Epithelial cell of proximal tubule (primary cell): ENCODE results near the gene IFT52. TPM values are rescaled to one million over a fixed set of nuclear protein-coding genes. Genes with fewer than 3 reads are reported as not detected.
A peak's percentile ranks its signal among the peaks of the same experiment; 100 is the strongest.

ENCODE experiments used
- DNase-seq: peaks from one replicate; pipeline ENCODE4 v3.0.0-alpha.2; 2011; ENCODE audit warnings: low read depth
- H3K4me3 ChIP-seq: 2 replicates; pipeline ENCODE4 v1.5.1; 2011; ENCODE audit warnings: low read depth, mild to moderate bottlenecking, low read length
- total RNA-seq: library from RNA; depleted of rRNA; stranded (reverse); fragments of >200 nt; gene quantifications from 2 replicates; pipeline ENCODE4 v1.2.3, GENCODE V29; 2015
- TF ChIP-seq, protein P1 (sequence below): conservative IDR thresholded peaks from 2 replicates; pipeline ENCODE4 v1.5.1; 2012; ENCODE audit warnings: low read depth, mild to moderate bottlenecking, low read length

The IFT52 gene
- total RNA-seq, 1 donor from 2014 or later, result 21.2 TPM

DNA sequence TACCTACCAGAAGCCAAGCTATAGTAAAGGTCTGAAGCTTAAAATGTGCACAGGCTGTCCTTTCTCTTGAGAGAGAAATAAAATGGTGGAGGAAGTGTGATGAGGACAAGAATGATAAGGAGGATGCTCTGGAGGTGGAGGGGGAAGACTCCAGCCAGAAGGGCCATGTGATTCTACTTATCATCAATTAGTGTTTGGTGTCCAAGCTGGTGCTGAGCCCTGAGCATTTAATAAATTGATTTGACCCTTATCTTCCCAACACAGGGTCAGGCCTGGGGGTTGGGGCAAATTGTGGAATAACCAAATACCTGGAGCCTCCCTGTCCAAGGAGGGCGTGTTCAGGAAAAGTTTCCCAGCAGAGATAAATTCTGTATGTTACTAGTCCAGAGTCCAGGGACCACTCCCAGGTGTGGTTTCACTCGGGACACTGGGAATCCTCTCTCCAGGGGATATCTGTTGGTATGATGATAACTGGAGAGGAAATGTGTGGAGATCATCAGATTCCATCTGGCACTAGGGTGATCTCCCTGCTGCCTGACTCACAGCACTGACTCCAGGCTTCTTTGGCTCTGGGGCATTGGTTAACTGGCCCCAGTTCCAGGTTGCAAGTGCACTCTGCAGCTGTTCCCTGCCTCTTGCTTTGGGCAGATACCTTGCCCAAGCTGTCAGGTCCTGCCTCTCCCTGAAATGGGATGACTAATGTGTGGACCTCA, 72.4 kb downstream of the IFT52 start:
- H3K4me3 ChIP-seq, result no peak overlapping the region
- TF ChIP-seq, protein P1, sequence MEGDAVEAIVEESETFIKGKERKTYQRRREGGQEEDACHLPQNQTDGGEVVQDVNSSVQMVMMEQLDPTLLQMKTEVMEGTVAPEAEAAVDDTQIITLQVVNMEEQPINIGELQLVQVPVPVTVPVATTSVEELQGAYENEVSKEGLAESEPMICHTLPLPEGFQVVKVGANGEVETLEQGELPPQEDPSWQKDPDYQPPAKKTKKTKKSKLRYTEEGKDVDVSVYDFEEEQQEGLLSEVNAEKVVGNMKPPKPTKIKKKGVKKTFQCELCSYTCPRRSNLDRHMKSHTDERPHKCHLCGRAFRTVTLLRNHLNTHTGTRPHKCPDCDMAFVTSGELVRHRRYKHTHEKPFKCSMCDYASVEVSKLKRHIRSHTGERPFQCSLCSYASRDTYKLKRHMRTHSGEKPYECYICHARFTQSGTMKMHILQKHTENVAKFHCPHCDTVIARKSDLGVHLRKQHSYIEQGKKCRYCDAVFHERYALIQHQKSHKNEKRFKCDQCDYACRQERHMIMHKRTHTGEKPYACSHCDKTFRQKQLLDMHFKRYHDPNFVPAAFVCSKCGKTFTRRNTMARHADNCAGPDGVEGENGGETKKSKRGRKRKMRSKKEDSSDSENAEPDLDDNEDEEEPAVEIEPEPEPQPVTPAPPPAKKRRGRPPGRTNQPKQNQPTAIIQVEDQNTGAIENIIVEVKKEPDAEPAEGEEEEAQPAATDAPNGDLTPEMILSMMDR, result no peak
- no peak for DNase-seq

DNA sequence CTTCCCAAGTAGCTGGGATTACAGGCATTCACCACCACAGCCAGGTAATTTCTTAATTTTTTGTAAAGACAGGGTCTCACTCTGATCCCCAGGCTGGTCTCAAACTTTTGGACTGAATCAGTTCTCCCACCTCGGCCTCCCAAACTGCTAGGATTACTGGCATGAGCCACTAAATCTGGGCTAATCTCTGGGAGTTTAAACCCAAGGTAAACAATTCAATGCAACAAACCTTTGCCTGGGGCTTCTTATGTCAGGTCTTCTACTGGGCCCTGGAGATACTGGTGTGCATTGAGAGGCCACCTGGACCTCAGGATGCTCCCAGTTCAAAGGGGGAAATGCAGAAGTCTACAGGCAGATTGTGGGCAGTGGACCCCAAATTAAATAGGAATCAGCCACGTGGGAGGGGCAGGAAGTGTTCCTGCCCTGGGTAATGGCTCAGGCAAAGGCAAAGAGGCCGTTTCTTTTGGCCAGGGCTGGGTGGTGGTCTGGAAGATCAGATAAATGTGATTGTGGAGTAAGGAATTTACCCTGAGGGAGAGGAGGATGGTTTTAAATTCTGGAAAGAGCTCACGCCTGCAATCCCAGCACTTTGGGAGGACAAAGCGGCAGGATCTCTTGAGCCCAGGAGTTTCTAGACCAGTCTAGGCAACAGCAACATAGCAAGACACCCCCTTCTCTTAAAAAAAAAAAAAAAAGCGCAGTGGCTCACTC, 74.9 kb downstream of the IFT52 start:
- no peak overlapping the region for H3K4me3 ChIP-seq
- DNase-seq, result no peak
- TF ChIP-seq, protein P1, result no peak

DNA sequence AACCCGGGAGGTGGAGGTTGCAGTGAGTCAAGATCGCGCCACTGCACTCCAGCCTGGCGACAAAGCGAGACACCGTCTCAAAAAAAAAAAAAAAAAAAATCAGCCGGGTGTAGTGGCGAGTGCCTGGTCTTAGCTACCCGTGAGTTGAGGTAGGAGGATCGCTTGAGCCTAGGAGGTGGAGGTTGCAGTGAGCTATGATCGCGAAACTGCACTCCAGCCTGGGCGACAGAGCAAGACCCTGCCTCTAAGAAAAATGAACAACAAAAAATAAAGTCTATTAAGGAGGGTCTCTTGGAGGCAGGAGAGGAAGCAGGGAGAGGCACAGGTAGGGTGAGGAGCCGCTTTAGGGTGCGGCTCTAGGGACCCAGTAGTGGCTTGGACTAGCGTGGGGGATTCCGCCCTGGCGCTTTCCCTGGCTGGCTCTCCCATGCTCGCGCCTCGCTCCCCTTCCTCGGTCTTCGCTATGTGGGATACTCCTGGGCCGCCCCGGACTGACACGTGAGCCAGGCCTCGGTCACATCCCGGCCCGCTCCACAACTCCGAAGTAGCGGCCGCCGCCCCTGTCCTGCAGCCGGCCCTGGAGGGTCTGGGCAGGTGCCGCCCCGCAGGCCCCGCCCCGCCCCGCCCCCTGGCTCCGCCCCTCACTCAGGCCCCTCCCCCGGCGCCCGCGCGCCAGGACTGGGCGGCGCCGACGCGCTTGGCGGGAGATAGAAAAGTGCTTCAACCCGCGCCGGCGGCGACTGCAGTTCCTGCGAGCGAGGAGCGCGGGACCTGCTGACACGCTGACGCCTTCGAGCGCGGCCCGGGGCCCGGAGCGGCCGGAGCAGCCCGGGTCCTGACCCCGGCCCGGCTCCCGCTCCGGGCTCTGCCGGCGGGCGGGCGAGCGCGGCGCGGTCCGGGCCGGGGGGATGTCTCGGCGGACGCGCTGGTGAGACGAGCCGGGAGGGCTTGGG, 75.9 kb downstream of the IFT52 start, which contains the start of gene MYBL2:
MYBL2 (plus strand) TSS at position 739 of the 953 bp plus-strand sequence; CDS start at position 909, 170 bp downstream.
- TF ChIP-seq, protein P1, result no peak

DNA sequence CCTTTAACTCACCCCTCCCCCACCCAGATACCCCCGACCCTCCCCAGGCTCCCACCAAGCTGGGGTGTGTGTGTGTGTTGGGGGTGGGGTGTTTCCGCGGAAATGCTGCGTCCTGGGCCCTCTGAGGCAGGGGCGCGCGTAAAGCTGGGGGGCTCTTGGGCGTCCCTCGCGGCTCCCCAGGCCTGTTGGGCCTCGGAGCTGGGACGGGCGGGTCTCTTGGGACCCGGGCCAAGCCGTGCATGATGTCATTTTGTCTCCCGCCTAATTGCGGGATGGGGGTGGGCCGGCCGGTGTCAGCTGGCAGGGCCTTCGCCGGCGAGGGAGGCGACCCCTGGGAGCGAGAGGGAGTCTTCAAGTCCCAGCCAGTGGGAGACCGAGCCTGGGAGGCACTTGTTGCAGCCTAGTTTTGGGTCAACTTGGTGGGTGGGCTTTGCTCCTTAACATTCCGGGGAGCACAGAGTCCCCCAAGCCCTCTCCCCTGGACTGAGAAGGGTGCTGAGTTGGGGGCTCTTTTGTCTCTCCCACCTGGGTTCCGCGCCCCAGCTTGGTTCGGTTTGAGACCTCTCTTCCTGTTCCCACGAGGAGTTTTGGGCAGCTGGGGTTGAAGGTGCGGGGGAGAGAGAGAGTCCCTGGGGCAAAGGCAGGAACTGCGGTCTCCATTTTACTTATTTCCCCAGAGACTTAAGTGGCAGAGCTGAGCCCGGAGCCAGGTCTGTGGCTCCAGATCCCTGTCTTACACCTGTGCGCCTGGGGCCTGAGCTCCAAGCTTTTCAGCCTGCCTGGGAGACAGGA, 76.8 kb downstream of the IFT52 start:
- TF ChIP-seq, protein P1, result no peak
- H3K4me3 ChIP-seq, result peak overlapping the region; percentile 64
- no peak for DNase-seq

More for the DNA sequence above, 75.9 kb downstream of the IFT52 start, which contains the start of gene MYBL2:
- H3K4me3 ChIP-seq, result peak within 1 kb of the TSS; percentile 64
- no peak for DNase-seq

DNA sequence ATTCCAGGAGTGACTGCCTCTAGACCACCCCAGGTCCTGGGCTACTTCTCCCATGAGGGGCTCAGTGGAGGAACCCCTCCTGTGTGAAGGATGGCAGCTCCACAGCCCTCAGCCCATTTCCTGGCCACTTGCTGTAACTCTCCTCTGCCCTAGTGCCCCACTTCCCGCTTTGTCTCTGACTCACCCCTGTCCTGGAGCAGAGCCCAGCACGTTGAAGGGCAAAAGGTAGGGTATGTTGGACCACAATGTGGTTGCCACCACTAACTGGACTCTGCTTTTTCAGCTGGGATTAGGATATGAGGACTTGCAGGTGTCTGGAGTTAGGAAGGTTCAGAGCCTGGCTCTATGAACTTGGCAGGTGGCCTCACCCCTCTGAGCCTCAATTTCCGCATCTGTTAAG, 78.6 kb downstream of the IFT52 start:
- no peak for DNase-seq
- TF ChIP-seq, protein P1, result no peak
- H3K4me3 ChIP-seq, result no peak overlapping the region

DNA sequence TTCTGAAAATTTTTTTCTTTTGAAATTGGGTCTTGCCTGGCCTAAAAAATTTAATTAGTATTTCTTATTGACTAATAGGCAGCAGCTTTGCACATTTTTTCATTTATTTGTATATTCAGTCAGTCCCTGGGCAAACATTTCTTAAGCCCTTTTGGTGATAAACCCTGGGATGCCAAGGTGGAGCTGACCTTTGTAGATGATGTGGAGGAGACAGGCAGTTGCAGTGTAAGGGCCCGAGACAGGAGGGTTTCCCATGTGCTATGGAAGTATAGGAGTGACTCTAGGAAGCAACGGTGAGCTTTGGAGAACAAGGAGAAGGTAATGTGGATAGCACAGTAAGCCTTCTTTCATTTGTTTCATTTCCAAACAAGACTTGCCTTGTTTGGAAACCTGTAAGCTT, 79.7 kb downstream of the IFT52 start:
- DNase-seq, result no peak
- H3K4me3 ChIP-seq, result no peak overlapping the region
- TF ChIP-seq, protein P1, result no peak
